Measurements from ENCODE around the gene KIF2C. TPM values are rescaled to one million over a fixed set of nuclear protein-coding genes. Genes with fewer than 3 reads are reported as not detected.

KIF2C gene
- polyA plus RNA-seq, 3 donors, result 0.13 to 0.29 (median 0.24) TPM

- H3K27me3 Mint-ChIP-seq (ENCODE audit: low read depth in 3 of 3), result peaks cover 0 to 4% (median 0%) of the 10 kb centered on the region in 3 donors
Measured at GRCh38 chr1:44724955-44725698, 14.5 kb upstream of the KIF2C start.

More at GRCh38 chr1:44724955-44725698, 14.5 kb upstream of the KIF2C start:
- Histone ChIP-seq H3K4me3 (replicated peaks in 1 of 3; ENCODE audit: low read depth in 2 of 3, low read length in 3 of 3) (peak overlapping the region in 1 of 3 experiments; percentile 32), H3K4me2 (replicated peaks; ENCODE audit: extremely low read depth, low read length, poor library complexity, severe bottlenecking) (peak overlapping the region; percentile 88), H3K4me1 (ENCODE audit: control insufficient read depth in 1 of 2, insufficient read depth in 2 of 2, low read length in 2 of 2) (peaks cover 61 to 71% of the 10 kb centered on the region in 2 donors), H3K27ac (ENCODE audit: low read depth in 1 of 2, low read length in 2 of 2) (no peak overlapping the region), H3K27me3 (ENCODE audit: control insufficient read depth in 2 of 2, insufficient read depth in 2 of 2, low read length in 2 of 2) (no peaks in the 10 kb centered on the region), H3K79me2 (ENCODE audit: insufficient read depth, low read length) (peaks cover 7% of the 10 kb centered on the region), H3K9me3 (replicated peaks in 1 of 2; ENCODE audit: control insufficient read depth in 1 of 2, insufficient read depth in 1 of 2, low read length in 2 of 2) (no peaks in the 10 kb centered on the region), H2AFZ (ENCODE audit: insufficient read depth, low read depth, low read length, poor library complexity, severe bottlenecking) (peak overlapping the region; percentile 63), H3K36me3 (replicated peaks in 1 of 2; ENCODE audit: control insufficient read depth in 1 of 2, insufficient read depth in 2 of 2, low read length in 2 of 2) (no peaks in the 10 kb centered on the region), H4K20me1 (ENCODE audit: insufficient read depth, low read length) (no peaks in the 10 kb centered on the region), H3K9ac (ENCODE audit: insufficient read depth, low read length, poor library complexity, severe bottlenecking) (no peak overlapping the region)
- Mint-ChIP-seq H3K9me3 (peaks cover 0 to 3% (median 0%) of the 10 kb centered on the region in 7 donors), H3K4me3 (peak overlapping the region; percentile 65 to 68), H3K4me1 (peaks cover 66% of the 10 kb centered on the region), H3K36me3 (peaks cover 6 to 8% of the 10 kb centered on the region in 2 donors), H3K27ac (peak overlapping the region in 2 of 7 donors; percentile 4 to 76)
- intact Hi-C loops (cut with micrococcal nuclease), result loop anchor here (10.0 kb wide), 2 partner anchors 50 kb away; partner anchors contain the start of genes ARMH1 (in 1 of the 2), RPS8 (in 1 of the 2) and TMEM53 (in 1 of the 2)
- TF ChIP-seq CTCF (IDR thresholded peaks at IDR 0.05), result no peak
- no peak for DNase-seq
- WGBS (ENCODE audit: insufficient coverage), result 60% methylated on average over 19 of the region's 27 CpGs

All from CD14-positive monocyte (primary cell).